OCI-LY1 (cell line): ENCODE measurements around the gene DCST2.

Experiments used
- H2AFZ ChIP-seq: fragments of 200-600 bp; sonication (generic), shearing (Covaris generic); 2 replicates; pipeline ENCODE4 v1.6.0; 2014; ENCODE audit warnings: antibody characterized with exemption, mild to moderate bottlenecking, low read length
- H3F3A ChIP-seq: fragments of 200-600 bp; sonication (generic), shearing (Covaris generic); 2 replicates; pipeline ENCODE4 v1.6.0; 2014; ENCODE audit warnings: mild to moderate bottlenecking, antibody characterized with exemption, low read length, moderate library complexity; ENCODE audit not compliant: insufficient read depth
- H3K27ac ChIP-seq: fragments of 200-600 bp; sonication (generic); 2 replicates; pipeline ENCODE4 v1.5.1; 2014; ENCODE audit warnings: low read length, mixed run types, mild to moderate bottlenecking, low read depth; ENCODE audit not compliant: poor library complexity, severe bottlenecking
- H3K27me3 ChIP-seq: fragments of 200-600 bp; sonication (generic); 2 replicates; pipeline ENCODE4 v1.6.0; 2014; ENCODE audit warnings: antibody characterized with exemption, mild to moderate bottlenecking, low read length, moderate library complexity; ENCODE audit not compliant: insufficient read depth
- H3K36me3 ChIP-seq: fragments of 200-600 bp; sonication (generic); 2 replicates; pipeline ENCODE4 v1.6.1; 2014; ENCODE audit warnings: mild to moderate bottlenecking, antibody characterized with exemption, low read length, moderate library complexity, mixed read lengths; ENCODE audit not compliant: insufficient read depth
- H3K4me1 ChIP-seq: fragments of 200-600 bp; sonication (generic); 2 replicates; pipeline ENCODE4 v1.5.1; 2014; ENCODE audit warnings: mild to moderate bottlenecking, low read length, moderate library complexity; ENCODE audit not compliant: insufficient read depth, severe bottlenecking
- H3K4me2 ChIP-seq: fragments of 200-600 bp; sonication (generic), shearing (Covaris generic); 2 replicates; pipeline ENCODE4 v1.6.1; 2014; ENCODE audit warnings: low read length
- H3K4me3 ChIP-seq: fragments of 200-600 bp; sonication (generic); 2 replicates; pipeline ENCODE4 v1.5.1; 2014; ENCODE audit warnings: low read length, low read depth, mild to moderate bottlenecking, mixed read lengths; ENCODE audit not compliant: poor library complexity, severe bottlenecking
- H3K79me2 ChIP-seq: fragments of 200-600 bp; shearing (Covaris generic); 2 replicates; pipeline ENCODE4 v1.6.1; 2016; ENCODE audit warnings: mixed run types, low read length, mixed read lengths; ENCODE audit not compliant: insufficient read depth
- H3K9ac ChIP-seq: fragments of 200-600 bp; sonication (generic), shearing (Covaris generic); 2 replicates; pipeline ENCODE4 v1.6.1; 2014; ENCODE audit warnings: mild to moderate bottlenecking, low read length, mixed read lengths
- H3K9me2 ChIP-seq: fragments of 200-600 bp; sonication (generic), shearing (Covaris generic); 2 replicates; pipeline ENCODE4 v1.6.1; 2014; ENCODE audit warnings: low read depth, mild to moderate bottlenecking, low read length, mixed read lengths
- H3K9me3 ChIP-seq: fragments of 200-600 bp; shearing (Covaris generic); 2 replicates; pipeline ENCODE4 v1.6.1; 2014; ENCODE audit warnings: low read length, mixed read lengths
- H4K20me1 ChIP-seq: fragments of 200-600 bp; sonication (generic), shearing (Covaris generic); 2 replicates; pipeline ENCODE4 v1.6.0; 2016; ENCODE audit warnings: mild to moderate bottlenecking, low read length; ENCODE audit not compliant: insufficient read depth
- EZH2 ChIP-seq: fragments of 200-600 bp; sonication (generic), shearing (Covaris generic); IDR thresholded peaks from 2 replicates; pipeline ENCODE4 v1.8.0; 2017; ENCODE audit warnings: borderline replicate concordance, mixed run types, mild to moderate bottlenecking, antibody characterized with exemption, low read length, moderate library complexity, mixed read lengths
- TF ChIP-seq, protein P1 (sequence below): fragments of 200-600 bp; sonication (generic), shearing (Covaris generic); IDR thresholded peaks from 2 replicates; pipeline ENCODE4 v1.5.1; 2017; ENCODE audit warnings: mild to moderate bottlenecking, antibody characterized with exemption, low read length, moderate library complexity, mixed read lengths

The DCST2 gene

DNA sequence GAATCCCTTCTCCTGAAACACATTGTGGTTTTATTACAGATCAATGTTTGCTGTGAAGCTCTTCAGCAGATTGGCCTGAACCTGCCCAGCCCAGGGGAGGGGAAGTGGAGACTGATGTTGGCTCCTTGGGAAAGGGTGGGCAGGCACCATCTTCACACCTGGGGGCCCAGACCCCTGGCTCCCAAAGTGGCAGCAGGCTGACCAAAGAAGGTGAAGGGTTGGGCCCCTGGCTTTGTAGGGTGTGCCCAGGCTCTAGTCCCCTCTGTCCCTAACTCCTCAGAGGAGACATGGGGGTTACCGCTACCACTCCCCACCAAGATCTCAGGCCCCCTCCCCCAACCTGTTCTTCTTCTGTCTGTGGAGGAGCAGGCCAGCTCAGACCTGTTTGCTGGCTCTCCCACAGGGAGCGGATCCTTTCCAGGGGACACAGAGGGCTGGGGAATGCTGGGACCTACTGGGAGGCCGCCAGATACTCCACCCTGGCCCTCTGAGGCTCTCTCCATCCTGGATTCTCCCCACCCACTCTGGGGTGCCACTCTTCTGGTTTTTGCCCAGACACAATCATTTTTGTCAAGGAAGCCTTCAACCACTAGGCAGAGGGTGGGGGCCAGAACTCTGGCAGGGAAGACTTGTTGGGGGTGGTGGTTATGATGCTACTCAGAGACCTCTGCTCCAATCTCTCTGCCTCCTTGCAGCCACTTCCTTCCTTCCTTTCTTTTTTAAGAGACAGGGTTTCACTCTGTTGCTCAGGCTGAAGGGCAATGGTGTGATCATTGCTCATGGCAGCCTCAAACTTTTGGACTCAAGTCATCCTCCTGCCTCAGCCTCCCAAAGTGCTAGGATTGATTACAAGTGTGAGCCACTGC, 40.0 kb upstream of the DCST2 start:
- H4K20me1 ChIP-seq: no peaks in the 10 kb centered on the region
- no peaks in the 10 kb centered on the region for H3K27me3 ChIP-seq
- no peak overlapping the region for H2AFZ ChIP-seq
- TF ChIP-seq EZH2: no peak
- TF ChIP-seq, protein P1, sequence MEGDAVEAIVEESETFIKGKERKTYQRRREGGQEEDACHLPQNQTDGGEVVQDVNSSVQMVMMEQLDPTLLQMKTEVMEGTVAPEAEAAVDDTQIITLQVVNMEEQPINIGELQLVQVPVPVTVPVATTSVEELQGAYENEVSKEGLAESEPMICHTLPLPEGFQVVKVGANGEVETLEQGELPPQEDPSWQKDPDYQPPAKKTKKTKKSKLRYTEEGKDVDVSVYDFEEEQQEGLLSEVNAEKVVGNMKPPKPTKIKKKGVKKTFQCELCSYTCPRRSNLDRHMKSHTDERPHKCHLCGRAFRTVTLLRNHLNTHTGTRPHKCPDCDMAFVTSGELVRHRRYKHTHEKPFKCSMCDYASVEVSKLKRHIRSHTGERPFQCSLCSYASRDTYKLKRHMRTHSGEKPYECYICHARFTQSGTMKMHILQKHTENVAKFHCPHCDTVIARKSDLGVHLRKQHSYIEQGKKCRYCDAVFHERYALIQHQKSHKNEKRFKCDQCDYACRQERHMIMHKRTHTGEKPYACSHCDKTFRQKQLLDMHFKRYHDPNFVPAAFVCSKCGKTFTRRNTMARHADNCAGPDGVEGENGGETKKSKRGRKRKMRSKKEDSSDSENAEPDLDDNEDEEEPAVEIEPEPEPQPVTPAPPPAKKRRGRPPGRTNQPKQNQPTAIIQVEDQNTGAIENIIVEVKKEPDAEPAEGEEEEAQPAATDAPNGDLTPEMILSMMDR: no peak
- H3K9me2 ChIP-seq: no peaks in the 10 kb centered on the region
- no peaks in the 10 kb centered on the region for H3K9me3 ChIP-seq
- no peak overlapping the region for H3K4me3 ChIP-seq
- no peak overlapping the region for H3K4me2 ChIP-seq
- H3K36me3 ChIP-seq: peaks cover 5% of the 10 kb centered on the region; the same call in 1 of the 2 replicates
- H3K79me2 ChIP-seq: no peaks in the 10 kb centered on the region
- peaks cover 22% of the 10 kb centered on the region for H3K4me1 ChIP-seq
- no peaks in the 10 kb centered on the region for H3F3A ChIP-seq
- H3K9ac ChIP-seq: no peak overlapping the region
- no peak overlapping the region for H3K27ac ChIP-seq

GRCh38 chr1:155072531-155073289, 39.1 kb upstream of the DCST2 start:
- TF ChIP-seq EZH2: no peak
- TF ChIP-seq, protein P1: no peak
- no peaks in the 10 kb centered on the region for H3K79me2 ChIP-seq
- H3K4me2 ChIP-seq: no peak overlapping the region
- no peaks in the 10 kb centered on the region for H3F3A ChIP-seq
- peaks cover 22% of the 10 kb centered on the region for H3K4me1 ChIP-seq
- H2AFZ ChIP-seq: no peak overlapping the region
- no peaks in the 10 kb centered on the region for H4K20me1 ChIP-seq
- no peak overlapping the region for H3K4me3 ChIP-seq
- H3K9me2 ChIP-seq: no peaks in the 10 kb centered on the region
- H3K9me3 ChIP-seq: no peaks in the 10 kb centered on the region
- H3K9ac ChIP-seq: no peak overlapping the region
- no peaks in the 10 kb centered on the region for H3K27me3 ChIP-seq
- H3K27ac ChIP-seq: no peak overlapping the region
- peaks cover 5% of the 10 kb centered on the region; the same call in 1 of the 2 replicates for H3K36me3 ChIP-seq

GRCh38 chr1:155071701-155072100, 38.1 kb upstream of the DCST2 start:
- Histone ChIP-seq H4K20me1 (no peaks in the 10 kb centered on the region), H3K4me1 (peaks cover 22% of the 10 kb centered on the region), H3K27ac (no peak overlapping the region), H3K4me3 (no peak overlapping the region), H3K9me2 (no peaks in the 10 kb centered on the region), H3K36me3 (peaks cover 5% of the 10 kb centered on the region; the same call in 1 of the 2 replicates), H3K27me3 (no peaks in the 10 kb centered on the region), H3F3A (no peaks in the 10 kb centered on the region), H3K4me2 (no peak overlapping the region), H2AFZ (no peak overlapping the region), H3K9ac (no peak overlapping the region), H3K79me2 (no peaks in the 10 kb centered on the region), H3K9me3 (no peaks in the 10 kb centered on the region)
- no peak for TF ChIP-seq EZH2
- TF ChIP-seq, protein P1: no peak
